GM18519 (cell line): ENCODE results near the gene ARHGAP15.
"Not testable (repeated sequence)": the region's sequence is repeated elsewhere in the genome, so short reads cannot be mapped to it uniquely, and the experiment has no call there.

ENCODE experiments used
- ATAC-seq: cut with Tn5 transposase; IDR thresholded peaks from one replicate; pipeline ENCODE4 v1.9.1; 2021; ENCODE audit warnings: mild to moderate bottlenecking, moderate library complexity; ENCODE audit not compliant: unreplicated experiment, low FRiP score

Gene ARHGAP15

GRCh38 chr2:143128681-143129580, at the start of gene ARHGAP15:
ARHGAP15 (plus strand) TSS chr2:143129419.
- peak; percentile 80 for ATAC-seq

- no peak for ATAC-seq
Observed at GRCh38 chr2:143081616-143082015, 47.6 kb upstream of the ARHGAP15 start.

- ATAC-seq, result peak; percentile 51
Observed at GRCh38 chr2:143083636-143084035, 45.6 kb upstream of the ARHGAP15 start.

GRCh38 chr2:143084462-143084861, 44.8 kb upstream of the ARHGAP15 start:
- ATAC-seq, result no peak

GRCh38 chr2:143085125-143085784, 44.0 kb upstream of the ARHGAP15 start:
- ATAC-seq, result no peak

GRCh38 chr2:143087033-143087432, 42.2 kb upstream of the ARHGAP15 start:
- ATAC-seq, result no peak

GRCh38 chr2:143088388-143088787, 40.8 kb upstream of the ARHGAP15 start:
- ATAC-seq, result no peak

GRCh38 chr2:143089520-143089919, 39.7 kb upstream of the ARHGAP15 start:
- not testable (repeated sequence) for ATAC-seq

- peak; percentile 87 for ATAC-seq
Observed at GRCh38 chr2:143110758-143111428, 18.3 kb upstream of the ARHGAP15 start.

- ATAC-seq, result no peak
Observed at GRCh38 chr2:143117225-143117624, 12.0 kb upstream of the ARHGAP15 start.

- ATAC-seq, result peak; percentile 50
Observed at GRCh38 chr2:143121079-143121478, 8.1 kb upstream of the ARHGAP15 start.

GRCh38 chr2:143121957-143122356, 7.3 kb upstream of the ARHGAP15 start:
- ATAC-seq, result no peak

GRCh38 chr2:143123911-143124310, 5.3 kb upstream of the ARHGAP15 start:
- no peak for ATAC-seq

- ATAC-seq, result no peak
Observed at GRCh38 chr2:143124445-143124844, 4.8 kb upstream of the ARHGAP15 start.

- ATAC-seq, result no peak
Observed at GRCh38 chr2:143125717-143126116, 3.5 kb upstream of the ARHGAP15 start.

GRCh38 chr2:143132355-143132754, 3.1 kb downstream of the ARHGAP15 start:
- ATAC-seq, result peak; percentile 30

GRCh38 chr2:143133783-143134182, 4.6 kb downstream of the ARHGAP15 start:
- no peak for ATAC-seq

GRCh38 chr2:143138292-143138691, 9.1 kb downstream of the ARHGAP15 start:
- ATAC-seq, result no peak

GRCh38 chr2:143139835-143140393, 10.7 kb downstream of the ARHGAP15 start:
- ATAC-seq, result no peak

GRCh38 chr2:143140864-143141661, 11.8 kb downstream of the ARHGAP15 start:
- peak; percentile 88 for ATAC-seq
